ENCODE results near the gene PLCB3. TPM values are rescaled to one million over a fixed set of nuclear protein-coding genes. Genes with fewer than 3 reads are reported as not detected.

Gene PLCB3
- polyA plus RNA-seq, 4 donors, result 12.4 to 17.1 (median 13.7) TPM

- no peak for DNase-seq (ENCODE audit: low read depth in 4 of 4, low spot score in 3 of 4)
Observed at GRCh38 chr11:64220271-64220670, 31.1 kb upstream of the PLCB3 start.

GRCh38 chr11:64220798-64221197, 30.5 kb upstream of the PLCB3 start:
- DNase-seq (ENCODE audit: low read depth in 4 of 4, low spot score in 3 of 4), result no peak

- no peak for DNase-seq (ENCODE audit: low read depth in 4 of 4, low spot score in 3 of 4)
Observed at GRCh38 chr11:64222651-64223000, 28.7 kb upstream of the PLCB3 start.

GRCh38 chr11:64223001-64223651, 28.2 kb upstream of the PLCB3 start:
- no peak for DNase-seq (ENCODE audit: low read depth in 4 of 4, low spot score in 3 of 4)

DNA sequence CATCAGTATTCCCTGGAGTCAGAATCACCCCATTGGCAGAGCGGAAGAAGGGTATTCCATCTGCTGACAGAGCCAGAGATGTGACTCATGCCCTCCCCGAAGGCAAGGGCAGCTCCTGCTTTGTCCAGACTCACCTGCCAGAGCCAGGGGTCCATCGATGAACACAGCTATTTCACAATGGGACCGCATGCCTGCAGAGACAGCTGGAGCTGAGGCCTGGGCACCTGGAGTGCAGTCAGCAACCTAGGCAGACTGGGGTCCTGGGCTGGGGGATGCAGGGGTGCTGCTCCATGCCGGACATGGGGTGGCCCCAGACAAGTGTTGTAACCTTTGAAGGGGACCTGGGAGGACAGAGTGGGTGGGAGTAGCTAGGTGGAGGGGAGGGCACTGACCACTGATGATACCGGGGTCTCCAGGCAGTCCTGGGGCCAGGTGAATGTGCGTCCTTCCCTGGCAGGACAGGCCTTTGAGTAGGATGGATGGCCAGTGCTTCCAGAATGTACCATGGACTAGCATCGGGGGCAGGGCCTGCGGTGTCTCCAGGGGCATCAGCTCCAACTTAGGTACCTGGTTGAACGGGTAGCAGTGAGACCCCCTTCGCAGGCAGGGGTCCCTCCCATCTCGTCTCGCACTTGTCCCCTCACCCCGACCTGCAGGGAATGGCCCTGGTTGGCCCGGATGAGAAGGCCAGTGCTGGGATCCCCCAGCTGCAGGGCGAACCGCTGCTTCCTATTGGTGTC, 27.0 kb upstream of the PLCB3 start:
- no peak for DNase-seq (ENCODE audit: low read depth in 4 of 4, low spot score in 3 of 4)

DNA sequence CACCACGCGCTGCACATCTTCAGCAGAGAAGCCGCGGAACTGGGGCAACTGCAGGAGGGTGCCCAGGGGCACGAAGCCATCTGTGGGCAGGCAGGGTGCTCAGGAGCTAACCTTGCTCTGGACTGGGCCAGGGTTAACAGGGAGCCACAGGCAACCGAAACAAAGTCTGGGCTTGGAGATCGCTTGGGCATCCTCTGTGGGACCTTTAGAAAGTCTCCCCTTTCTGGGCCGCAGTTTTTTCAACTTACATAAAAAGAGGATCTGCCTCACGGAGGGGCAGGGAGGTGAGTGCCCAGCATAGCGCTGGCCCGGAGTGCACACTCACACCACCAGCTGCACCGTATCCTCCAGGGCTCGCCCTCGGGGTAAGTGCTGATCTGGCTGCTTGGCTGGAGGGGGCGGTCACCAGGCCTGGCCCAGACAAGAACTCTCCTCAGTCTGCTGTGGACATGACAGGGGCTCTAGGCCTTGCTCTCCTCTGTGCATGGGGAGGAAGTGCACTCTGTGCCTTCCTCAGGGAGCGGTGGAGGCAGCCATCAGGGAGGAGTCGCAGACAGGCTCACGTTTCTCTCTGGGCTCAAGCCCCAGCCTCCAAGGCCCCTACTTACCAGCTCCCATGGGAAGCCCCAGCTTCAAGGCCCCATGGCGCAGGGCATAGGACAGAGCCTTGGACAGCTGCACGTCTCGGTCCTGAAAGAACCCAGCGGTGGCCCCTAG, 26.3 kb upstream of the PLCB3 start:
- no peak for DNase-seq (ENCODE audit: low read depth in 4 of 4, low spot score in 3 of 4)

DNA sequence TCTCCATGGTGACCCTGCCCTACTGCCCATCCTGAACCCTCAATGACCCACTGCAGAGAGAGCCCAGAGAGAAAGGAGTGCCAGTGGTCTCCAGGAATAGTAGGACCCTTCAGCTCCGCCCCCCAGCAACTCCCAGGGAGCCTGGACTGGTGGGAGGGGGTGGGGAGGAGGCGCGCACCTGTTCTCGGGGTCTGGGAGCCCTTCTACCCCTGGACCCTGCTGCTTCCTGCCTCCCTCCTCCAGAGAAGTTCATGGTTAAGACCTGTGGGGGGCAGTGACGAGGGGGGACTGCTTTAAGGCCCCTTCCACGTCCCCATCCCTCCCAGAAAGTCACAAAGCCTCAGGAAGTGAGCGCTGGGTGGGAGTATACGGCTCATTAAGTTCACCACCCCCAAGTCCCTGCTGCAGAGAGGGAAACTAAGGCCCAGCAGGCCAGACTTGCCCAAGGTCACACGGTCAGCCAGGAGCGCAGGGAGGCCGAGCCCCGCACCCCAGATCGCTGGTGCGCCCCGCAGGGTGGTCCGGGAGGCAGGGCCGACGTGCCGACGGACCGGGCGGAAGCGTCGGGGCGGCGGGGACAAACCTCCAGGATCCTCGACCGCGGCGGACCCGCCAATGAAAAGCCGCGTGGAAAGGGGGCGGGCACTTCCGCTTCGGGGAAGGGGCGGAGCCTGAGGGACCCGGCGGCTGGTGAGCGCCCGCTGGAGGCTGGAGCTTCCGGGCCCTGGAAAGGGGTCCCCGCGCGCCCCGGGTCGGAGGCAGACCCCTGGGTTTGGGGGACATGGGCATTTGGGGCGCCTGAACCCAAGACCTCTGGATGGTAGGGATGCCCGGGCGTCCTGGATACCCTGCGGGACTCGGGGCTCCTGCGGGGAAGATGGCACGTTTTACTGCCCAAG, 25.5 kb upstream of the PLCB3 start, which contains the start of the genes NUDT22 and TRPT1:
Gene NUDT22 (plus strand): TSS at position 667 of the 899 bp plus-strand sequence. CDS start 379 bp downstream, outside the sequence.
Gene TRPT1 (minus strand): TSS at position 579 of the 899 bp plus-strand sequence. CDS start 326 bp downstream, at position 253.
- DNase-seq (ENCODE audit: low read depth in 4 of 4, low spot score in 3 of 4), result no peak

DNA sequence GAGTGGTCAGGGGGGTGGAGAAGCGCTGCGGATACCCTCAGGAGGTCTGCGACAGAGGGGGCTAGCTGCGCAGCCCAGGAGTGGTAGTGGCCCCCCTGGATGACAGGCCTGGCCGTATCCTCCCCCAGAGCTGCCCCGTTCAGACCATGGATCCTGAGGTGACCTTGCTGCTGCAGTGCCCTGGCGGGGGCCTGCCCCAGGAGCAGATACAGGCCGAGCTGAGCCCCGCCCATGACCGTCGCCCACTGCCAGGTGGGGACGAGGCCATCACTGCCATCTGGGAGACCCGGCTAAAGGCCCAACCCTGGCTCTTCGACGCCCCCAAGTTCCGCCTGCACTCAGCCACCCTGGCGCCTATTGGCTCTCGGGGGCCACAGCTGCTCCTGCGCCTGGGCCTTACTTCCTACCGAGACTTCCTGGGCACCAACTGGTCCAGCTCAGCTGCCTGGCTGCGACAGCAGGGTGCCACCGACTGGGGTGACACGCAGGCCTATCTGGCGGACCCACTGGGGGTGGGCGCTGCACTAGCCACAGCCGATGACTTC, 24.8 kb upstream of the PLCB3 start:
- no peak for DNase-seq (ENCODE audit: low read depth in 4 of 4, low spot score in 3 of 4)

GRCh38 chr11:64227405-64227956, 23.8 kb upstream of the PLCB3 start:
- no peak for DNase-seq (ENCODE audit: low read depth in 4 of 4, low spot score in 3 of 4)

GRCh38 chr11:64229090-64229743, 22.1 kb upstream of the PLCB3 start:
- no peak for DNase-seq (ENCODE audit: low read depth in 4 of 4, low spot score in 3 of 4)

DNA sequence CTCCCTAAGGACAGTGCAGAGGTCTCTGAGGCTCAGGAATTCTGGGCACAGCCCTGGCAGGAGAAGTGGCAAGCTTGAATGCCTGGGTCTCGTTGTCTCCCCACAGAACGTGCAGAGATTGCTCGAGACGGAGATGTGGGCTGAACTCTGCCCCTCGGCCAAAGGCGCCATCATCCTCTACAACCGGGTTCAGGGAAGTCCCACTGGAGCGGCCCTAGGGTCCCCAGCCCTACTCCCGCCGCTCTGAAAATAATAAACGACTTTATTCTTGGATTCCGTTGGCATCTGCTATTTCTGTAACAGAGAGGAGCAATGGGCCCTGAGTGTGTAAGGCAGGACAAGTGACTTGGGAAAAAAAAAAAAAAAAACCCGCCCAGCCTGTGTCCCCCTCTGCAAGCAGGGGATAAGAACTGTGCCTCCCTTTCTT, 21.6 kb upstream of the PLCB3 start:
- DNase-seq (ENCODE audit: low read depth in 4 of 4, low spot score in 3 of 4), result no peak

DNA sequence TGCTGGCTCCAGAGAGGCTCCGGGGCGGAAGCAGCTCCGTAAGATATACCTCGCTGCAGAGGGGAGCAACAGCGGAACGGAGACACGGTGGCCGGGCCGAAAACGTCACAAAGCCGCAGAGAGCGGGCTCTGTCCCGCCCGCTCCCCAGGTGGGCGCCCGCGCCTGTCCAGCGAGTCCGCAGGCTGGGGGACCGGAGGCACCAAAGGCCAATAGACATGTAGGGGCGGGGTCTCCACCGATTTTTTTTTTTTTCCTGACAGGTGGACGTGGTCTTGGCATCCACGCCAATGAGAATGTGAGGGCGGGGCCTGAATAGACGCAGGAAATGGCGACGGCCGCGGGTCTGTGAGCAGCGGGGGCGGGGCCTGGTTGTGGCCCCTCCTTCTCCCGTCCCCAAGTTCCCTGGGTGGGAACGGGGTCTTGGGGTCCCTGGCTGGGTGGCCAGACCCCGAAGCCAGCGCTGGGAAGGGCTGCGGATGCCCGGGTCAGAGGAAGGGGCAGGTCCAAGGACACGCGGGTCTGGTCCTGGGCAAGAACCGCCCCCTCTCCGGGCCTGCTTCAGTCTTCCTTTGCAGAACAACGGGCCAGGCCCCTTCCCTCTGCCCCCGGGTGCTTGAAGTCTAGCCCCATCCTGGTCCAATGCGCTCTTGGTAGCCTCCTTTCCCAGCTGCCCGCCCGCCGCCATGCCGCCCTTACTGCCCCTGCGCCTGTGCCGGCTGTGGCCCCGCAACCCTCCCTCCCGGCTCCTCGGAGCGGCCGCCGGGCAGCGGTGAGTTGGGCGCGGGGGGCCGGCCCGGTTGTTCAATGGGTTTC, 21.0 kb upstream of the PLCB3 start, which contains the start of gene DNAJC4:
Gene DNAJC4 (plus strand): TSS at position 378 of the 814 bp plus-strand sequence. CDS start 307 bp downstream, at position 685.
- peak in 3 of 4 donors; percentile 91 to 94 (median 91) for DNase-seq (ENCODE audit: low read depth in 4 of 4, low spot score in 3 of 4)

DNA sequence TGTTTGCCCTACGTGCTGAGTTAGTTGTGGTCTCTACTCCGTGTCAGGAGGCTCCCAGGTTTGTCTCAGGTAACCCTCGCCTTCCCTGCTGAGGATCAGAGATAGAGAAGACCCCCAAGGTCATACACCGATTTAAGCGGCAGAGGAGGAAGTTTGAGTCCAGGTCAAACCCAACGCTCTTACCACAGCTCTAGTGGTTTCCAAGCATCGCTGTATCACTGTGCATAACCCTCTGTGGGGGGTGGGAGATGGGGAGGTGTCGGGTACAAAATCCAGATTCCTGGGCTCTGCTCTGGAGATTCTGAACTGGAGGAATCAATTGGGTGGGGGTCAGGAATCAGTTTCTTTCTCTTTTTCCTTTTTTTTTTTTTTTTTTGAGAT, 20.4 kb upstream of the PLCB3 start:
- DNase-seq (ENCODE audit: low read depth in 4 of 4, low spot score in 3 of 4), result no peak

- DNase-seq (ENCODE audit: low read depth in 4 of 4, low spot score in 3 of 4), result no peak
Observed at GRCh38 chr11:64231546-64231945, 19.8 kb upstream of the PLCB3 start.

DNA sequence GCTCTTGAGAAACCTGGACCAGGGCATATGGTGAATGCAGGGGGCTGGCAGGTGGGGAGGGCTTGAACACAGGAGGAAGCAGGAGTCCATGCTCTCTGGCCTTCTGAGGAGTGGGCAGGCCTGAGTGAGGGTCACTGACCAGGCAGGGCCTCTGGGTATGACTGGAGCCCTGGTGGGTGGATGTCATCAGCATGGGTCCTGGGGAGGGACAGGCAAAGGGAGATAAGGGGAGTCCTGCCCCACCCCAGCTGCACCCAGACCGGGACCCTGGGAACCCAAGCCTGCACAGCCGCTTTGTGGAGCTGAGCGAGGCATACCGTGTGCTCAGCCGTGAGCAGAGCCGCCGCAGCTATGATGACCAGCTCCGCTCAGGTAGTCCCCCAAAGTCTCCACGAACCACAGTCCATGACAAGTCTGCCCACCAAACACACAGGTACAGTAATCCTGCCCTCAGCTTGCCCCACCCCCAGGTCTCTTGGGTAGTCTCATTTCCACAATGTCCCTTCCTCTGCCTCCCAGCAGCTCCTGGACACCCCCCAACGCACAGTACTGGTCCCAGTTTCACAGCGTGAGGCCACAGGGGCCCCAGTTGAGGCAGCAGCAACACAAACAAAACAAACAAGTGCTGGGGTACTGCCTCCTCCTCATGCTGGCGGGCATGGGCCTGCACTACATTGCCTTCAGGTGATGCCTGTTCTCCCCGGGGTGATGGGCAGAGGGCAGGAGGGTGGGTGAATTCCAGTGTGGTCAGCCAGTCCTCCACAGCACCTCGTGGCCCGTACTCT, 19.0 kb upstream of the PLCB3 start:
- no peak for DNase-seq (ENCODE audit: low read depth in 4 of 4, low spot score in 3 of 4)

- DNase-seq (ENCODE audit: low read depth in 4 of 4, low spot score in 3 of 4), result no peak
Observed at GRCh38 chr11:64232967-64233315, 18.4 kb upstream of the PLCB3 start.

DNA sequence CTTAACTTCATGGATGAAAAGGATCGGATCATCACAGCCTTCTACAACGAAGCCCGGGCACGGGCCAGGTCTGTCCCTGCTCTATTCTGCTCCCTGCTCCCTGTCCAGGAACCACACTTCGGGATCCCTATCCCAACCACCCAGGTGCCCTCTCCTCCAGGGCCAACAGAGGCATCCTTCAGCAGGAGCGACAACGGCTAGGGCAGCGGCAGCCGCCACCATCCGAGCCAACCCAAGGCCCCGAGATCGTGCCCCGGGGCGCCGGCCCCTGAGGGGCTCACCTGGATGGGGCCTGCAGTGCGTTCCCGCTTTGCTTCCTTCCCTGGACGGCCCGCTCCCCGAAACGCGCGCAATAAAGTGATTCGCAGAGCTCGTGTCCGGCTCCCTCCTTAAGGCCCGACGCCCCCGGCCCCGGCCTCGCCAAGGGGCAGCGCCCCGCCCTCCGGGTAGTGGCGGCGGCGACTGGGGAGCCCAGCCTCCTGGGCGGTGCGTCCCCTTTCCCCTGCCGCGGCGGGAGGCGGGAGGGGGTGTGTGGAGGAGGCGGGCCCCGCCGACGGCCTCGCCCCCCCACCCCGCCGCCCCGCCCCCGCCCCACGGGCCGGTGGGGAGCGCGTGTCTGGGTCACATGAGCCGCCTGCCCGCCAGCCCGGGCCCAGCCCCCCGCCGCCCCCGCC, 17.3 kb upstream of the PLCB3 start, which contains the start of gene VEGFB:
Gene VEGFB (plus strand): TSS at position 672 of the 674 bp plus-strand sequence. CDS start 250 bp downstream, outside the sequence.
- DNase-seq (ENCODE audit: low read depth in 4 of 4, low spot score in 3 of 4), result no peak

All from left renal pelvis (tissue), 4 donors.